Natural killer cell (primary cell): ENCODE data around the gene FOLH1. TPM values are rescaled to one million over a fixed set of nuclear protein-coding genes. Genes with fewer than 3 reads are reported as not detected.
"Not testable (repeated sequence)": the region's sequence is repeated elsewhere in the genome, so short reads cannot be mapped to it uniquely, and the experiment has no call there.

Experiments
- ATAC-seq, 3 donors: fragments of 150-1000 bp in 2 of 3; fragments of 200-7000 bp in 1 of 3; cut with Tn5 transposase; 1 replicate in 1 of 3; 2 replicates in 2 of 3; pipeline ENCODE4 v1.10.0; 2021; ENCODE audit warnings: mild to moderate bottlenecking in 2 of 3, moderate library complexity in 2 of 3
- DNase-seq, 2 donors: peaks; one replicate each; pipeline versions ENCODE4 v3.0.0 to v3.0.0-alpha.2; 2013 to 2021; ENCODE audit warnings: mixed read lengths in 1 of 2
- H3K27ac ChIP-seq: one replicate; pipeline ENCODE4 v1.5.1; 2013; ENCODE audit warnings: mild to moderate bottlenecking, low read length
- H3K27me3 ChIP-seq: one replicate; pipeline ENCODE4 v1.6.1; 2013; ENCODE audit warnings: low read length; ENCODE audit not compliant: control insufficient read depth, insufficient read depth
- H3K36me3 ChIP-seq: one replicate; pipeline ENCODE4 v1.6.1; 2013; ENCODE audit warnings: low read length; ENCODE audit not compliant: control insufficient read depth, insufficient read depth
- H3K4me1 ChIP-seq: one replicate; pipeline ENCODE4 v1.6.1; 2013; ENCODE audit warnings: low read length; ENCODE audit not compliant: control insufficient read depth, insufficient read depth
- H3K4me3 ChIP-seq: one replicate; pipeline ENCODE4 v1.5.1; 2013; ENCODE audit warnings: low read length
- H3K9me3 ChIP-seq: one replicate; pipeline ENCODE4 v1.6.1; 2013; ENCODE audit warnings: low read length; ENCODE audit not compliant: control insufficient read depth, insufficient read depth
- H3K27ac Mint-ChIP-seq, 2 donors: one replicate each; pipeline ENCODE4 v1.8.0; 2022; ENCODE audit warnings: mild to moderate bottlenecking in 2 of 2, mixed read lengths in 2 of 2, moderate library complexity in 1 of 2
- H3K27me3 Mint-ChIP-seq, 2 donors: one replicate each; pipeline ENCODE4 v1.8.0; 2022; ENCODE audit warnings: low read depth in 2 of 2, mixed read lengths in 2 of 2
- H3K36me3 Mint-ChIP-seq: one replicate; pipeline ENCODE4 v1.8.0; 2022; ENCODE audit warnings: mixed read lengths
- H3K4me1 Mint-ChIP-seq, 2 donors: one replicate each; pipeline ENCODE4 v1.8.0; 2022; ENCODE audit warnings: mixed read lengths in 2 of 2
- H3K4me3 Mint-ChIP-seq: one replicate; pipeline ENCODE4 v1.8.0; 2022; ENCODE audit warnings: mild to moderate bottlenecking, moderate library complexity, mixed read lengths
- H3K9me3 Mint-ChIP-seq, 2 donors: one replicate each; pipeline ENCODE4 v1.8.0; 2022; ENCODE audit warnings: mixed read lengths in 2 of 2
- WGBS: methylation state at CpG from one replicate; pipeline ENCODE4 v1.1.7; 2013; ENCODE audit warnings: missing lambda C conversion rate; ENCODE audit not compliant: insufficient coverage; 5-methylcytosine and 5-hydroxymethylcytosine counted together
- intact Hi-C: fragments of 100-400 bp; cut with micrococcal nuclease; formaldehyde crosslinking; loops from one replicate; pipeline ENCODE4 v1.14.2; 2022
- total RNA-seq, 4 donors: library from RNA; stranded (reverse); fragments of 120-200 nt in 1 of 4; gene quantifications; one replicate each; pipeline versions ENCODE4 v1.2.3 to v1.2.4, GENCODE V29; 2013 to 2022
- TF ChIP-seq, protein P1 (sequence below): fragments of 200-600 bp; IDR thresholded peaks from one replicate; pipeline ENCODE4 v1.8.0; 2022; ENCODE audit warnings: antibody characterized with exemption

The FOLH1 gene
- total RNA-seq, result not detected
- total RNA-seq (2013), result not detected

DNA sequence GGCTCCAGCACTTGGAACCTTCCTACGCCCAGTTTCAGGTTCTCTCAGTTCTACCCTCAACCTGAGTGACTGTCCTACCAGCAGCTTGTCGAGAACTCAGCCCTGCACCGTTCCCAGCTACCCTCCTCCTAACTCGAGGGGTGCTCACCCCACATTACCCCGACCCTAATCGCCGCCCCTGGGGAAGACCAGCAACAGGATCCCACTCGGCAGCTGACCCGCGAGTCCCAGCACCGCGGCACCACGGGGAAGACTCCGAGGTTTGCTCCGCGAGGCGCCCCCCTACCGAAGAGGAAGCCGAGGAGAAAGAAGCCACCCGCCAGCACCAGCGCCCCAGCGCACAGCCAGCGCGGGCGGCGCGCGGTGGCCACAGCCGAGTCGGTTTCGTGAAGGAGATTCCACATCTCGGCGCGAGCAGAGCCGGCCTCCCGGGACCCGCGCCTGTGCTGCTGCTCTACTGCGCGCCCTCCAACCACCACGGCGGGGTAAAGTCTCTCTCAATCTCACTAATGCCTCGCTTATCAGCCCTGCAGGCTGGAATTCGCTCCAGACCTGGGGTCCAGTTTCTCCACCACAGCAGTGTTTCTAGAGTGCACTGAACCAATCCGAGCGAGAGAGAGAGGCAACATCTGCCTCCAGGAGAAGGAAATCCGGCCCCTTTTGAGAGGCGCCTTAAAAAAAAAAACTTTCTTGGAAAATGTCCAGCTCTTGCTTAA, at the start of gene FOLH1:
Gene FOLH1 (minus strand): TSS at position 597 of the 716 bp plus-strand sequence. CDS start 193 bp downstream, at position 404.
- 6% methylated on average over 47 of the region's 48 CpGs for WGBS
- H3K4me3 ChIP-seq, result no peak within 1 kb of the TSS
- no peak for DNase-seq
- no peaks in the 10 kb centered on the region for H3K4me1 Mint-ChIP-seq
- H3K36me3 Mint-ChIP-seq, result no peaks in the 10 kb centered on the region
- TF ChIP-seq, protein P1, sequence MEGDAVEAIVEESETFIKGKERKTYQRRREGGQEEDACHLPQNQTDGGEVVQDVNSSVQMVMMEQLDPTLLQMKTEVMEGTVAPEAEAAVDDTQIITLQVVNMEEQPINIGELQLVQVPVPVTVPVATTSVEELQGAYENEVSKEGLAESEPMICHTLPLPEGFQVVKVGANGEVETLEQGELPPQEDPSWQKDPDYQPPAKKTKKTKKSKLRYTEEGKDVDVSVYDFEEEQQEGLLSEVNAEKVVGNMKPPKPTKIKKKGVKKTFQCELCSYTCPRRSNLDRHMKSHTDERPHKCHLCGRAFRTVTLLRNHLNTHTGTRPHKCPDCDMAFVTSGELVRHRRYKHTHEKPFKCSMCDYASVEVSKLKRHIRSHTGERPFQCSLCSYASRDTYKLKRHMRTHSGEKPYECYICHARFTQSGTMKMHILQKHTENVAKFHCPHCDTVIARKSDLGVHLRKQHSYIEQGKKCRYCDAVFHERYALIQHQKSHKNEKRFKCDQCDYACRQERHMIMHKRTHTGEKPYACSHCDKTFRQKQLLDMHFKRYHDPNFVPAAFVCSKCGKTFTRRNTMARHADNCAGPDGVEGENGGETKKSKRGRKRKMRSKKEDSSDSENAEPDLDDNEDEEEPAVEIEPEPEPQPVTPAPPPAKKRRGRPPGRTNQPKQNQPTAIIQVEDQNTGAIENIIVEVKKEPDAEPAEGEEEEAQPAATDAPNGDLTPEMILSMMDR, result no peak
- H3K36me3 ChIP-seq, result no peaks in the 10 kb centered on the region
- peaks cover 0 to 3% of the 10 kb centered on the region in 2 donors for H3K9me3 Mint-ChIP-seq
- no peaks in the 10 kb centered on the region for H3K4me1 ChIP-seq
- H3K27ac ChIP-seq, result no peak within 1 kb of the TSS
- intact Hi-C loops, result no loop called here
- H3K4me3 Mint-ChIP-seq, result no peak within 1 kb of the TSS
- H3K9me3 ChIP-seq, result no peaks in the 10 kb centered on the region
- no peaks in the 10 kb centered on the region for H3K27me3 ChIP-seq
- H3K27ac Mint-ChIP-seq, result no peak within 1 kb of the TSS
- no peak for ATAC-seq
- no peaks in the 10 kb centered on the region for H3K27me3 Mint-ChIP-seq

DNA sequence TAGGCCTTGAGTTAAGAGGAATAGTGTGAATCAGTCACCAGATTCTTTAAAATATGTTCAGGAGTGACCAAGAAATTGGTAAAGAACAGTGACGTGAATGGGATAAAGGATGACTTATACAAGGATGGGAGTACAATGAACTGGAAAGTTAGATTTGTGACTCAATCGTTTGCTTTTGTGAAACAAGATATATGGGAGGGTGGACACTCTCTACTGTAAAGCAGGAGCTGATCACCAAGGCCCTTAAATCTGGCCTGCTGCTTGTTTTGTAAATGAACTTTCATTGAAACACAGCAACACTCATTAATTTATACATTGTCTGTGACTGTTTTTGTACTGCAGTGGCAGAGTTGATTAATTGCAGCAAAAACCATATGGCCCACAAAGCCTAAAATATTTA, 46.7 kb upstream of the FOLH1 start:
- H3K4me1 Mint-ChIP-seq, H3K27me3 ChIP-seq, intact Hi-C loops, H3K4me1 ChIP-seq, H3K27me3 Mint-ChIP-seq, DNase-seq, H3K27ac ChIP-seq, ATAC-seq, H3K9me3 ChIP-seq, H3K4me3 ChIP-seq, H3K36me3 ChIP-seq, H3K27ac Mint-ChIP-seq, H3K4me3 Mint-ChIP-seq, H3K36me3 Mint-ChIP-seq: not testable (repeated sequence)
- 93% methylated on average over 2 of the region's 2 CpGs for WGBS
- peaks cover 8 to 13% of the 10 kb centered on the region in 2 donors for H3K9me3 Mint-ChIP-seq

DNA sequence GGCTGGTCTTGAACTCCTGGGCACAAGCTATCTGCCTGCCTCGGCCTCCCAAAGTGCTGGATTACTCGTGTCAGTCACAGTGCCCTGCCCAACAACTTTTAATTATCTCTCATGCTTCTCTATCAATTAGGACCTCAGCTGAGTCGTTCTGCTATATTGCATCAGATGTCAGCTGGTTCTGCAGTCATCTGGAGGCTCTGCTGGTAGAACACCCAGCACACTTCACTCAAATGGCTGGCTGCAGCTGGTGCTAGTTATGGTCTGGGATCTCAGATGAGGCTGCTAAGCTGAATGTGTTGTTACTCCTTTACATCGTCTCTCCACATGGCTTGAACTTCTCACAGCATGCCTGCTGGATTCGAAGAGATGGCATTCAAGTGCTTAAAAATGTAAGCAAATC, 42.8 kb upstream of the FOLH1 start:
- H3K4me1 ChIP-seq, H3K27me3 ChIP-seq, ATAC-seq, H3K27me3 Mint-ChIP-seq, H3K4me1 Mint-ChIP-seq, H3K4me3 ChIP-seq, H3K27ac Mint-ChIP-seq, H3K36me3 Mint-ChIP-seq, H3K4me3 Mint-ChIP-seq, H3K27ac ChIP-seq, H3K9me3 ChIP-seq, H3K36me3 ChIP-seq, H3K9me3 Mint-ChIP-seq, intact Hi-C loops, DNase-seq: not testable (repeated sequence)
- WGBS, result 72% methylated on average over 3 of the region's 5 CpGs

DNA sequence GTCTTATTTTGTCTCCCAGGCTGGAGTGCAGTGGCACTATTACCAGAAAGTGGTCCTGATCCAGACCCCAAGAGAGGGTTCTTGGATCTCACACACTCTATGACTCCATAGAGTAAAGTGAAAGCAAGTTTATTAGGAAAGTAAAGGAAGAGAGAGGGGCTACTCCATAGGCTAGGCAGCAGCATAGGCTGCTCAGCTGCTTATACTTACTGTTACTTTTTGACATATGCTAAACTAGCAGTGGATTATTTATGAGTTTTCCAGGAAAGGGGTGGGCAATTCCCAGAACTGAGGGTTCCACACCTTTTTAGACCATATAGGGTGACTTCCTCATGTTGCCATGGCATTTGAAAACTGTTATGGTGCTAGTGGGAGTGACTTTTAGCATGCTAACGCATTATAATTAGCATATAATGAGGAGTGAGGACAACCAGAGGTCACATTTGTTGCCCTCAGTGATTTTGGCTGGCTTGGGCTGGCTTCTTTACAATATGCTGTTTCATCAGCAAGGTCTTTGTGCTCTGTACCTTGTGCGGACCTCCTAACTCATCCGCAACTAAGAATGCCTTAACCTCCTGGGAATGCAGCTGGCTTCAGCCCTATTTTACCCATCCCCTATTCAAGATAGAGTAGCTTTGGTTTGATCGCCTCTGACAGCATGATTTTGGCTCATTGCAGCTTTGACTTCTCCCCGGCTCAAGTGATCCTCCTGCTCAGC, 42.2 kb upstream of the FOLH1 start:
- H3K4me3 Mint-ChIP-seq, H3K36me3 Mint-ChIP-seq, H3K4me1 Mint-ChIP-seq, H3K27ac ChIP-seq, DNase-seq, H3K27me3 Mint-ChIP-seq, H3K9me3 Mint-ChIP-seq, H3K36me3 ChIP-seq, H3K4me3 ChIP-seq, H3K9me3 ChIP-seq, H3K27ac Mint-ChIP-seq, intact Hi-C loops, H3K27me3 ChIP-seq, H3K4me1 ChIP-seq, ATAC-seq: not testable (repeated sequence)
- 96% methylated on average over 5 of the region's 5 CpGs for WGBS

DNA sequence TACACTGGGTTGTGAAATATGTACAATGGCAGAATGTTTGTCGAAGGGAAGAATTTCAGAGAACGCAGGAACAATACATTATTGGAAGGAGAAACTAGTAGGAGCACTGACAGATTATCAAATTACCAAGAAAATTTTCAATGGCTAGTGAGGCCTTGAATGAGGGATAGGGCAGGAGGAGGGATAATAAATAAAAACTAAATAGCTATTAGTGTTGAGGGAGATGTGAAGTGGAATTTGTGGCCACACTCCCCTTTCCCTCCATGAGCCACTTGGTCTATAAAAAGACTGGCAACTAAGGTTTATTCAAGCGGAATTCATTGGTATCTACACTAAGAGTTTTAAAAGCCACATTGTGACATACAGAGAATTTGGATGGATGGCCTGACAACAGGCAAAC, 41.0 kb upstream of the FOLH1 start:
- H3K4me1 Mint-ChIP-seq, intact Hi-C loops, DNase-seq, H3K4me3 ChIP-seq, H3K4me1 ChIP-seq, H3K4me3 Mint-ChIP-seq, H3K27ac Mint-ChIP-seq, H3K27me3 ChIP-seq, H3K36me3 ChIP-seq, H3K27ac ChIP-seq, H3K27me3 Mint-ChIP-seq, H3K9me3 ChIP-seq, H3K36me3 Mint-ChIP-seq, ATAC-seq: not testable (repeated sequence)
- WGBS, result 90% methylated on average over 2 of the region's 3 CpGs
- peaks cover 10 to 11% of the 10 kb centered on the region in 2 donors for H3K9me3 Mint-ChIP-seq

DNA sequence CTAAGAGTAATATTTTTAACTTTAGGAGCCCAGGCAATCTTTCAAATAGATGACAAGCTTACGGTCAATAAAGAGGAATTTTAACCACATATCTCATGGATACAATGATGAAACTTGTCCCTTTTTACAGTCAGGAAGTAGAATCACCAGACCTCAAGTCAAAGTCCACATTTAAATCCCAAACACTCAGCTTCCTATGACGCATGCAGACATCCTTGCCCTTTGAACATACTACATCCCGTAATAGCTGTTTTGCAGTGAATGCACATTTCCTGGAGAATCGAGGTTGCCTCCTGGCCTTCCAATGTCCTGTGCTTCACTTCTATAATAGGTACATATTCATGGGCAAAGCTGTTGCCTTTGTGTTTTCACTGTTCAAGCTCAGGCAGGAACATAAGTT, 25.3 kb upstream of the FOLH1 start:
- H3K9me3 Mint-ChIP-seq, result peaks cover 8 to 18% of the 10 kb centered on the region in 2 donors
- H3K9me3 ChIP-seq, H3K36me3 ChIP-seq, intact Hi-C loops, H3K27me3 Mint-ChIP-seq, H3K4me1 ChIP-seq, H3K36me3 Mint-ChIP-seq, H3K4me3 ChIP-seq, H3K4me1 Mint-ChIP-seq, H3K27ac ChIP-seq, H3K4me3 Mint-ChIP-seq, DNase-seq, ATAC-seq, H3K27ac Mint-ChIP-seq, H3K27me3 ChIP-seq: not testable (repeated sequence)
- WGBS, result 66% methylated on average over 4 of the region's 4 CpGs

DNA sequence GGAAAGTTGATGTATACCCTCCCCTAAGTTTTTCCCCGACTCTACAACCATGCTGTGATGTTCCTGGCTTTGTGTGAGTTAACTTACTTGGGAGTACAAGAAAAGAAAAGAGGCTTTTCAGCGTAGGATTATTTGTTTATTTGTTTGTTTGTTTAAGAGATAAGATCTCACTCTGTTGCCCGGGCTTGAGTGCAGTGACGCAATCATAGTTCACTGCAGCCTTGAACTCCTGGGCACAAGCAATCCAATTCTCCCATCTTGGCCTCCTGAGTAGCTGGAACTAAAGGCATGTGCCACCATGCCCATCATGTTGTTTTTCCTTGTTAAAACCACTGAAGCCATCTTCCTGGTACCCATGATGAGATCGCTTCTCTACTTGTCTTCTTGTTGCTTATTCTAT, 24.6 kb upstream of the FOLH1 start:
- ATAC-seq, DNase-seq, H3K36me3 Mint-ChIP-seq, H3K27me3 Mint-ChIP-seq, H3K4me1 ChIP-seq, H3K27ac Mint-ChIP-seq, H3K4me3 Mint-ChIP-seq, H3K27me3 ChIP-seq, intact Hi-C loops, H3K27ac ChIP-seq, H3K4me1 Mint-ChIP-seq, H3K4me3 ChIP-seq, H3K9me3 ChIP-seq, H3K36me3 ChIP-seq: not testable (repeated sequence)
- peaks cover 10 to 22% of the 10 kb centered on the region in 2 donors for H3K9me3 Mint-ChIP-seq
- 73% methylated on average over 4 of the region's 5 CpGs for WGBS
